GM10248 (cell line): ENCODE measurements around the gene LTA4H.

ENCODE experiments used
- CTCF ChIA-PET: fragments of 300-600 bp; sonication (Branson Sonifier 250); formaldehyde crosslinking; extraction: SDS; loops from one replicate; lab custom pipeline; 2021; ENCODE audit warnings: antibody characterized with exemption; lab: Yijun Ruan, JAX
- POLR2A ChIA-PET: fragments of 350-650 bp; sonication (Branson Sonifier 250); formaldehyde crosslinking; extraction: SDS; loops from one replicate; lab custom pipeline; 2020; ENCODE audit warnings: antibody characterized with exemption; lab: Yijun Ruan, JAX
- DNase-seq: peaks from one replicate; pipeline ENCODE4 v3.0.0; 2012; ENCODE audit errors: extremely low spot score
- CTCF ChIP-seq: IDR thresholded peaks from 2 replicates; pipeline ENCODE4 v1.5.1; 2012; ENCODE audit warnings: mild to moderate bottlenecking, low read depth; ENCODE audit errors: extremely low read depth, missing control alignments, control extremely low read depth

LTA4H gene

GRCh38 chr12:96077081-96077480 lies 41.7 kb upstream of the LTA4H start:
- CTCF ChIA-PET = no interaction called here
- POLR2A ChIA-PET = no interaction called here
- no peak for TF ChIP-seq CTCF
- no peak for DNase-seq

GRCh38 chr12:96075560-96075959 lies 40.2 kb upstream of the LTA4H start:
- ChIA-PET CTCF (no interaction called here), POLR2A (no interaction called here)
- no peak for DNase-seq
- TF ChIP-seq CTCF = no peak

GRCh38 chr12:96073346-96074330 lies 38.3 kb upstream of the LTA4H start:
- ChIA-PET CTCF (interaction anchor here (0.9 to 1.8 kb wide), 7 partner anchors 12 to 443 kb away, joined by 3 to 9 read pairs (median 4); no protein-coding TSS in a partner anchor), POLR2A (no interaction called here)
- TF ChIP-seq CTCF = no peak
- no peak for DNase-seq

- ChIA-PET POLR2A (no interaction called here), CTCF (interaction anchor here (0.6 to 1.0 kb wide), 2 partner anchors 142 to 446 kb away, joined by 3 to 4 read pairs; no protein-coding TSS in a partner anchor)
- peak; percentile 8 for TF ChIP-seq CTCF
- no peak for DNase-seq
These were observed 35.4 kb upstream of the LTA4H start for GRCh38 chr12:96070670-96071279.

GRCh38 chr12:96069511-96070231 lies 34.3 kb upstream of the LTA4H start:
- POLR2A ChIA-PET = no interaction called here
- DNase-seq = no peak
- TF ChIP-seq CTCF = no peak
- CTCF ChIA-PET = interaction anchor here (0.6 to 1.9 kb wide), 3 partner anchors 71 to 447 kb away, joined by 3 to 4 read pairs (median 3); no protein-coding TSS in a partner anchor

GRCh38 chr12:96068636-96069035 lies 33.2 kb upstream of the LTA4H start:
- no peak for DNase-seq
- no peak for TF ChIP-seq CTCF
- CTCF ChIA-PET = interaction anchor here (1.1 to 1.9 kb wide), 3 partner anchors 64 to 146 kb away, joined by 3 to 4 read pairs (median 4); no protein-coding TSS in a partner anchor
- POLR2A ChIA-PET = no interaction called here
